HPDE6-E6E7 (cell line): ENCODE data around the gene SEZ6L.

Source experiments
- DNase-seq: peaks from one replicate; pipeline ENCODE4 v3.0.0; 2011; ENCODE audit warnings: missing footprints; ENCODE audit errors: extremely low spot score

Gene SEZ6L

GRCh38 chr22:26245001-26245400 is 75.7 kb downstream of the SEZ6L start:
- no peak for DNase-seq

DNA sequence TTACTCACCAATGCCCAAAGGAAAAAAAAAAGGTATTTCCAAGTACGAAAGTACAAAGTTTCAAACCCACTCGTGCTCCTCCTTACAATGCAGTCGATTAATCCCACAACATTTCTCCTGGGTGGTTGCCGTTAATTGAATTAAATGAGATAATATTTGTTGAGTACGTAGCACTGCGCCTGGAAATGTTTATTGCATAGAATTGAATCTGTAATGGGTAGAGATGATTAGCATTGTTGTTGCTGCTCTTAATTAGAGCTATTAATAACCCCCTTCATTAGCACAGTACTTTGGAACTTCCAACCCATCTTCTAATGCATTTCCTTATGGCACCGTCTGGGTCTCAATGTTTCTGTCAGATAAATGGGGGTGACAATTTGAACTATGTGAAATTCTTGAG is 77.3 kb downstream of the SEZ6L start:
- no peak for DNase-seq

DNA sequence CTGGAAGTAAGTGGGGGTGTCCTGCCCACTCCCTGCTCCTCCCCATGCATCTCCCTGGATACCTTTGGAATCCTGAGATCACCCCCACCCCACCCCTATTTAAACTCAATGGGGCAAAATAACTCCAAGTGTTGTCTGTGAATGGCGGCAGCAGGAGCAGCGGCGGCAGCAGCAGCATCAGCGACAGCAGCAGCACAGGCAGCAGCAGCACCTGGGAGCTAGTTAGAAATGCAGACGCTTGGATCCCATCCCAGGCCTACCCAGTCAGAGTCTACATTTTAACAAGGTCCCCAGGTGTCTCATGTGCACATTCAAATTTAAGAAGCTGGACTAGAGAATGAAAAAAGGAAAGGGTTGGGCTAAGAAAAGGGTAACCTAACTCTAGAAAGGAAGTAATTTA is 82.6 kb downstream of the SEZ6L start:
- DNase-seq: no peak

- DNase-seq: no peak
These were observed 90.2 kb downstream of the SEZ6L start for GRCh38 chr22:26259510-26259909.

GRCh38 chr22:26264162-26264561 is 94.9 kb downstream of the SEZ6L start:
- DNase-seq: no peak

DNA sequence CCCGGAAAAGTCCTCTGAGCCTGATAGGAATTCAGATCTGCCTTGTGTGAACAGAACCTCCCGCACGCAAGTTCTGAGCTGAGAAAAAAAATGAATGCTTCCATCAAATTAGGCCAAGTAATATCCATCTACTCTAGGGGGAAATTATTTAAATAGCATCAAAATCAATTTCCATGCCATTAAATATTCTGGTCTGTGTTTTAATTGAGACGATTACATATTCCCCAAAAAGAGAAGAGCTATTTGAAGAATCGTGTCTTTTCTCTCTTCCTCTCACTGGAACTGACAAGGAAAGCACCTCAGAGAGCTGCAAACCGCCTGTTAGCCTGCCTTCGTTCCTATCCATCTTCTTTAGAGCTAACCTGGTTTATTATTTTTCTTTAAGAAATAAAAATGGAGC is 96.0 kb downstream of the SEZ6L start:
- no peak for DNase-seq

DNA sequence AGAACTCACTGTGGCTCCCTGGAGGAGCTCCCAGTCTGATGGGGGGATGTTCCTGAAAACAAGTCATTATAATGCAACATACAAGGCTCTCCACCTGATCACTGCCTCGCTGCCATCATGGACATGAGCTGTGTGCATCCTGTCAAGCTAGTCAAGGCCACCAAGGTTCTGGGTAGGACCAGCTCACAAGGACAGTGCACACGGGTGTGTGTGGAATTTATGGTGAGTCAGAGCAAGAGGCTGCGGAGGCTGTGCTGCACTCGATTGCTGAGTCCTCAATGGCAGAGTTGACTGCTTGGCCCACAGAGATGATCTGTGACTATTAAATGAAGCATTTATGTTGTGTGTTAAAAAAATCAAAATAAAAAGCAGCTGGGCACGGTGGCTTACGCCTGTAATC is 96.6 kb downstream of the SEZ6L start:
- no peak for DNase-seq

DNA sequence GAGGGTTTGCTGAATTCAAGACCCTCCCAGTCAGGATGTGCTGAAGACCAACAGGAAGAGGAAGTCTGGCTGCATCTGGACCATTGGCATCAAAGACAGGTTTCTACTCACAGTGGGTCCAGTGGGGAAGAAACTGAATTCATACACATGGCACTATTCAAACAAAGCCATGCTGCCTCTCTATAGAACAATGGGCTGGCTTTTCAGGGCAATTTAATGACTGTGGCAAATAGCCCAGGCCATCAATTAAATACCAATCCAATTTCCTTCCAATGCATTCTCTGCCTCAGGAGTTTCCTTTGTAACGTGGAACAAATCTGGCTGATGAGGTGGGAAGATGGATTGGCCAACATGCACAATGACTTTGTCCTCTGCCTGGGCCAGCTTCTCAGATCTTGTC is 98.6 kb downstream of the SEZ6L start:
- no peak for DNase-seq

- no peak for DNase-seq
These were observed 100.3 kb downstream of the SEZ6L start for GRCh38 chr22:26269572-26269971.

DNA sequence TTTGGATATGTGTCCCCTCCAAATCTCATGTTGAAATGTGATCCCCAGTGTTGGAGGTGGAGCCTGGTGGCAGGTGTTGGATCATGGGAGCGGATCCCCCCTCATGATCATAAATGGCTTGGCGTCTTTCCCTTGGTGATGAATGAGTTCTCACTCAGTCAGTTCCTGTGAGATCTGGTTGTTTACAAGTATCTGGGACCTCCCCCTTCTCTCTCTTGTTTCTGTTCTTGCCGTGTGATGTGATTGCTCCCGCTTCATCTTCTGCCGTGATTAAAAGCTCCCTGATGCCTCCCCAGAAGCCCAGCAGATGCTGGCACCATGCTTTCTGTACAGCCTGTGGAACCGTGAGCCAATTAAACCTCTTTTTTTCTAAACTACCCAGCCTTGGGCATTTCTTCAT is 102.2 kb downstream of the SEZ6L start:
- no peak for DNase-seq

GRCh38 chr22:26273011-26273675 is 103.9 kb downstream of the SEZ6L start:
- DNase-seq: no peak

GRCh38 chr22:26276529-26277160 is 107.4 kb downstream of the SEZ6L start:
- DNase-seq: no peak

GRCh38 chr22:26281941-26282340 is 112.7 kb downstream of the SEZ6L start:
- no peak for DNase-seq

GRCh38 chr22:26283330-26283729 is 114.1 kb downstream of the SEZ6L start:
- no peak for DNase-seq

GRCh38 chr22:26285632-26286031 is 116.4 kb downstream of the SEZ6L start:
- DNase-seq: no peak

DNA sequence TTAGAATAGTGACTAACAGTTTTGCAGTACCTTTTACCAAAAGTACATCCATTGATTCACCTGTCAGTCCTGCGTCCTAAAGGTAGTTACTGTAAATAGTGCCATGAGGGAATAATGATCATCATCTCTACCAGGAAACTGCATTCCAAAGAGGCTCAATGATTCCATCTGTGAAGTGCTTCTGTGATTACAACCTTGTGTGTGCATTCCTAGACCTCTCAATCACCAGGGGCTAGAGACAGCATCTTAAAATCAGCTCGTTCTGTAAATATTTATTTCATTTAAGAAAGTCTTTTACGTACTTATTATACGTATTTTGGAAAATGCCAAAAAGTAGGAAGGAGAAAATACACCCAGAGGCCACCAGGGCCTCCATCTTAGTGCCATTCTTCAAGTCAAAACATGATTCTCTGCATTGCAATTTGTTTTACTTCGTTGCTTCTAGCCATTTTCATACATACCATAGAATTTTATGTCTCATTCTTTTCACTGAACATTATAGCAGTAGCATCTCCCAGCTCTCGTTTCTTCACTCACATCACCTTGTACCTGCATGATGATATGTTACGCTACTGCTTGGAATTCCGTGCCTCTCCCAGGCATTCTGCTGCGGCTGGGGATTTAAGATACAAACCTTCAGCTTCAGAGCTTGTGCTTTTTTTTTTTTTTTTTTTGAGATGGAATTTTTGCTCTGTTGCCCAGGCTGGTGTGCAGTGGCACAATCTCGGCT is 117.0 kb downstream of the SEZ6L start:
- no peak for DNase-seq

- DNase-seq: no peak
These were observed 118.3 kb downstream of the SEZ6L start for GRCh38 chr22:26287382-26288225.

DNA sequence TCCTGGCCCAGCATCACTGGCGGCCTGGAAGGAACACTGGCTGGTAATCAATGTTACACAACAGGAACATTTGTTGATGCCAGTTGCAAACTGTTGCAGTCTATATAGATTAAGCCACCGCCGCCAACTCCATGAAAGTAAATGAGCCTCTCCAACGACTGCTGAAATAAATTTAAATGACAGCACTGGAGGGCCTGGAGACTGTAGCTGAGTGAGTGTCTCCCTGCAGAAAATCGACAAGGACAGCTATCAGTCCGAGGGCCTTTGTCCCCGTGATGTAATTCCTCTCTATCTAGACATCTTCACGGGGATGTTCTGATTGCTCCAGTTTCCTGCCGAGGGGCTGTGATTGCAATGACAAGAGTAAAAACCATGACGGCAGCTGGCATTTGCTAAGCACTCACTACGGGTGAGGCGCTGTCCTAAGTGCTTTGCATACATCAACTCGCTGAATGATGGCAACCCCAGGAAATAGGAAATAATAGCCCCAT is 120.4 kb downstream of the SEZ6L start:
- no peak for DNase-seq

DNA sequence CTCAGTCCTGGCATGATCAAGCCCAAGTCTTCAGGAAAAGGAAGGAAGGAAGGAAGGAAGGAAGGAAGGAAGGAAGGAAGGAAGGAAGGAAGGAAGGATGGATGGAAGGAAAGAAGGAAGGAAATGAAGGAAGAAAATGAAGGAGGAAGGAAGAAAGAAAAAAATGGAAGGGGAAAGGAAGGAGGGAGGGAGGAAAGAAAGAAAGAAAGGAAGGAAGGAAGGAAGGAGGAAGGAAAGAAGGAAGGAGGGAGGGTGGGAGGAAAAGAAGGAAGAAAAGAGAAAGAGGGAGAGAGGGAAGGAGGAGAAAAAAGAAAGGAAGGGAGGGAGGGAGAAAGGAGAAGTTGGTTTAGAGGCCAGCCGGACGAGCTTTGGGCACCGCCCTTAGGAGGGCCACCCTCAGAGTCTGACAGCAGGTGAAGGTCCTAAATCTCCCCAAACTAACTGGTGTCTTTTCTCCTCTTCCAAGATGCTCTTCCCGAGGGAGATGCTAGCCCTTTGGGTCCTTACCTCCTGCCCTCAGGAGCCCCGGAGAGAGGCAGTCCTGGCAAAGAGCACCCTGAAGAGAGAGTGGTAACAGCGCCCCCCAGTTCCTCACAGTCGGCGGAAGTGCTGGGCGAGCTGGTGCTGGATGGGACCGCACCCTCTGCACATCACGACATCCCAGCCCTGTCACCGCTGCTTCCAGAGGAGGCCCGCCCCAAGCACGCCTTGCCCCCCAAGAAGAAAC is 122.8 kb downstream of the SEZ6L start:
- no peak for DNase-seq

DNA sequence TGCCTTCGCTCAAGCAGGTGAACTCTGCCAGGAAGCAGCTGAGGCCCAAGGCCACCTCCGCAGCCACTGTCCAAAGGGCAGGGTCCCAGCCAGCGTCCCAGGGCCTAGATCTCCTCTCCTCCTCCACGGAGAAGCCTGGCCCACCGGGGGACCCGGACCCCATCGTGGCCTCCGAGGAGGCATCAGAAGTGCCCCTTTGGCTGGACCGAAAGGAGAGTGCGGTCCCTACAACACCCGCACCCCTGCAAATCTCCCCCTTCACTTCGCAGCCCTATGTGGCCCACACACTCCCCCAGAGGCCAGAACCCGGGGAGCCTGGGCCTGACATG is 123.4 kb downstream of the SEZ6L start:
- no peak for DNase-seq

- DNase-seq: no peak
These were observed 126.4 kb downstream of the SEZ6L start for GRCh38 chr22:26295563-26296126.
